Fibroblast of skin of back (primary cell): ENCODE measurements around the gene PCDH8.
A peak's percentile ranks its signal among the peaks of the same experiment; 100 is the strongest.
"Not testable (repeated sequence)": the region's sequence is repeated elsewhere in the genome, so short reads cannot be mapped to it uniquely, and the experiment has no call there.

ENCODE experiments used
- DNase-seq: peaks from one replicate; pipeline ENCODE4 v3.0.0-alpha.2; 2013

The PCDH8 gene

DNA sequence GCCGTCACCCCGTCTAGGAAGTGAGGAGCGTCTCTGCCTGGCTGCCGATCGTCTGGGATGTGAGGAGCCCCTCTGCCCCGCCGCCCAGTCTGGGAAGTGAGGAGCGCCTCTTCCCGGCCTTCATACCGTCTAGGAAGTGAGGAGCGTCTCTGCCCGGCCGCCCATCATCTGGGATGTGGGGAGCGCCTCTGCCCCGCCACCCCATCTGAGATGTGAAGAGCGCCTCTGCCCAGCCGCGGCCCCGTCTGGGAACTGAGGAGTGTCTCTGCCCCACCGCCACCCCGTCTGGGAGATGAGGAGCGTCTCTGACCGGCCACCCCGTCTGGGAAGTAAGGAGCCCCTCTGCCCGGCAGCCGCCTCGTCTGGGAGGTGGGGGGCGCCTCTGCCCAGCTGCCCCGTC is 30.6 kb downstream of the PCDH8 start:
- DNase-seq = not testable (repeated sequence)

DNA sequence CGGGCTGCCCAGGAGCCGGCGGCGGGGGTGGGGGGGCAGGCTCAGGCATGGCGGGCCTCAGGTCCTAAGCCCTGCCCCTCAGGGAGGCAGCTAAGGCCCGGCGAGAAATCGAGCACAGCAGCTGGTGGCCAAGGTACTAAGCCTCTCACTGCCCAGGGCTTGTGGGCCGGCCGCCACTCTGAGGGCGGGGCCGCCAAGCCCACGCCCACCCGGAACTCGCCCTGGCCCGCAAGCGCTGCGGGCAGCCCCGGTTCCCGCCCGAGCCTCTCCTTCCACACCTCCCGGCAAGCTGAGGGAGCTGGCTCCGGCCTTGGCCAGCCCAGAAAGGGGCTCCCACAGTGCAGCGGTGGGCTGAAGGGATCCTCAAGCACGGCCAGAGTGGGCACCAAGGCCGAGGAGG is 33.1 kb downstream of the PCDH8 start:
- DNase-seq = no peak

GRCh38 chr13:52812941-52813340 is 35.5 kb downstream of the PCDH8 start:
- no peak for DNase-seq

- no peak for DNase-seq
Observed at GRCh38 chr13:52811841-52812240, 36.6 kb downstream of the PCDH8 start.

GRCh38 chr13:52810526-52810925 is 37.9 kb downstream of the PCDH8 start:
- no peak for DNase-seq

GRCh38 chr13:52810011-52810410 is 38.4 kb downstream of the PCDH8 start:
- DNase-seq = no peak

DNA sequence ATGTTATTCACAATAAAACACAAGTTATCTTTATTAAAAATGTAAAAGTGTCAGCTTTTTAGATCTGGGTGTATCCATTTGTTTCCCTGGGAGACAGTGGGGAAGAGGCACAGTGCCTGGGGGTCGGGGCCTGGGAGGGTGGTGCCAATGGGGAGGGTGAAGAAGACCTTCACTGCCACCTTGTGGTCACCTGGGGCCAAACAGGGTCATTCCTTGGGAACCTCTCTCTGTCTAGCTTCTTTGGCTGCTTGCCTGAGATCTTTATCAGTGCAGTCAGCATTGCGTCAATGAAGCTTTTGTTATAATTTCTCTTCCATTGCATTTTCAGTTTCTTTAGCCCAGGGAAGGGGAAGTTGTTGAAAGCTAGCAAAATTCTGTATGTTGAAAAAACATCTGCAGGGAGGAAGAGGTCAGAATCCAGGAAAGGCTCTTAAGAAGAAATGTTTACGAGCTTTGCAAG is 39.1 kb downstream of the PCDH8 start:
- DNase-seq = peak; percentile 28

- no peak for DNase-seq
Observed at GRCh38 chr13:52808842-52809219, 39.6 kb downstream of the PCDH8 start.

- no peak for DNase-seq
Observed at GRCh38 chr13:52806029-52806428, 42.4 kb downstream of the PCDH8 start.

DNA sequence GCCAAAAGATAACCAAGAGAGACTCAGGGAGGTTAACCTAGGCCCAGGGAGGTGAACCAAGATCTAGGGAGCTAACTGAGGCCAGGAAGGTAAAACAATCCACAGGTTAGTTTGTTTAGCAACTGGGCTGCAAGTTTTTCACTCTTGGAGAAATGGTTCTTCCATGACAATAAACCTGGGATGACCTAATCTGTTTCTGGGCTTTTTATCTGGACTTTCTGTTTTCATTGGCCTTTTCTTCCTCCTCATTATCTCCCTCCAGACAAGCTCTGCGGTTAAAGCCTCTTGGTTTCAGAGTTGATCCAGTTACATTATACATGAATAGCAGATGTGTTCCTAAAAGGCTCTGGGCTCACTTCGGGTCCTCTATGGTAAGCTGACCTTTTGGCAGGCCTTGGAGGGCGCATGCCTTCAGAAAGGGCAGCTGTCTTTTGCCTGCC is 44.2 kb downstream of the PCDH8 start:
- no peak for DNase-seq

DNA sequence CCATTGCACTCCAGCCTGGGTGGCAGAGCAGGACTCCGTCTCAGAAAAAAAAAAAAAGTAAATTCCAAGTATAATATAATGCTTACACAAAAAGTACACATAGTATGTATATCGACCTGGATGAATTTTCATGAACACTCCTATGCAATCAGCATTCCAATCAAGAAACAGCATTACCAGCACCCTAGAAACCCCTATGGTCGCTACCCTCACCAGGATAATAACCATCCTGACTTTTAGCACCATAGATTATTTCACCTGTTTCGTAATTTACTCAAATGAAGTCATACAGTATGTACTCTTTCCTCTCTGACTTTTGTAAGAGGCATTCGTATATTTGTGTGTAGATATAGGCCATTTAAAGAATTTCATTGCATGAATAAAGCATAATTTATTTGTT is 47.6 kb downstream of the PCDH8 start:
- DNase-seq = no peak

GRCh38 chr13:52798770-52799430 is 49.5 kb downstream of the PCDH8 start:
- no peak for DNase-seq

- no peak for DNase-seq
Observed at GRCh38 chr13:52797176-52797575, 51.3 kb downstream of the PCDH8 start.

- no peak for DNase-seq
Observed at GRCh38 chr13:52794589-52794988, 53.9 kb downstream of the PCDH8 start.

GRCh38 chr13:52793515-52794061 is 54.9 kb downstream of the PCDH8 start:
- no peak for DNase-seq
